NAMALWA (cell line): ENCODE results near the gene FBXO8.
"Not testable (repeated sequence)": the region's sequence is repeated elsewhere in the genome, so short reads cannot be mapped to it uniquely, and the experiment has no call there.

Experiments used
- DNase-seq: peaks from one replicate; pipeline ENCODE4 v3.0.0-alpha.2; 2015; ENCODE audit warnings: low spot score

The FBXO8 gene

DNA sequence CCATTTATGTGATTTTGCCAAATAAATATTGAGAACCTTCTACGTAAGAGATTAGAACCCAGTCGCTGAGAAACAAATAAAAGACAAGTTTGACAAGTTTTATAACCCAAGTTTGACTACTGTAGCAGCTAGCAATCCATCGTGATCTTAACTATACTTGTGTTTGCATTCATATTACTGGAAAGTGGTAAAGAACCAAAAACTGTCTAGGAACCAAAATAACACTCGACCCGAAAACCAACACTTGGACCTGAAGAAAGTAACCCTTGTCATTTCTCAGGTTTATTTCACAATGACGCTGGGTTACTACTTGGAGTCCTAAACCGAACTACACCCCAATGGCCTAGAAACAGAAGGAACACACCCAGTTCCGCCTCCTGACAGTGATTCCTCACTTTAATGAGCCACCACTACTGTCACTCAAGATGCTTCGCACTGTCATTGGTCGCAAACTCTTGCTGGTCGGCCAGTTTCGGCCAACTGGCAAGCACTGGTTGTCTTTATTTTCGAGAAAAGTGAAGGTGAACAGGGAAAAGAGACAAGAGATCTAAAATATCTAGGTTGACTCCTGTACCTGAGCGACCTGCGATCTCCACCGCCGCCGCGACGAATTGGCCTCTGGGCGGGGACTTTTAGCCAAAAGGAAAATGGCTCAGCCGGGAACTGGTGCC, 496 bp downstream of the FBXO8 start:
- peak; percentile 98 for DNase-seq

DNA sequence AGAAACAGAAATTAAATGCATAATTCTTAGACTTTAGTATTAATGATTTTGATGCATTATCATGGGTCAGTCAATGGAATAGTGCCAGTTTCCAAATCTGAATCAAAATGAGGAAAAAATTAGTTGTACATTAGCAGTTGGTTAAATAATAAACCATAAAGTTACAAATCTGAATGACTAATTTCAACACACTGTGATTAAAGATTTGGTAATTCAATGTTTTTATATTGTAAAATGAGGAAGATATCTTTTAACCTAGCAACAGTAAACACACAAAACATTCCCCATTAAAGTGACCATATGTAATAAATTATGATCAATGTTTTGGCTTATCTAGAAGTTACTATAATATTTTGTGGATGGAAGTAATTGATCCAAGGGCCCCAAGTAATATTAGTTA, 1.6 kb downstream of the FBXO8 start:
- DNase-seq = no peak

DNA sequence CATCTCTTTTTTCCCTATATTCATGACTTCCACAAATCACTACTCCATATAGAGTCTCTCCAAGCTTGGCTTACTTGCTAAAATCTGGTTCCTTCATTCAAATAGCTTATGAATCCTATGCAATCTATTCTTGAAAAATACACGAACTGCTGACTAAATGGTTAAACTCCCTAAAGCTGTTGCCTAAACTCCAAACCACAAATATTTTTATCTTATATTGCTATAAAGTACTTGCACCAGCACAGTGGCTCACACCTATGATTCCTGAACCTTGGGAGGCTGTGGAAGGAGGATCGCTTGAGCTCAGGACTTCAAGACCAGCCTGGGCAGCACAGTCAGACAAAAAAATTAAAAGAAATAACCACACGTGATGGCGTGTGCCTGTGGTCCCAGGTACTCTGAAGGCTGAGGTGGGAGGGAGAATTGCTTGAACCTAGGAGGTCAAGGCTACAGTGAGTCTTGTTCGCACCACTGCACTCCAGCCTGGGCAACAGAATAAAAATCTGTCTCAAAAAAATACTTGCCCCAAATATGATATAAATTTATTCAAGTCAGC, 2.2 kb downstream of the FBXO8 start:
- DNase-seq = no peak

DNA sequence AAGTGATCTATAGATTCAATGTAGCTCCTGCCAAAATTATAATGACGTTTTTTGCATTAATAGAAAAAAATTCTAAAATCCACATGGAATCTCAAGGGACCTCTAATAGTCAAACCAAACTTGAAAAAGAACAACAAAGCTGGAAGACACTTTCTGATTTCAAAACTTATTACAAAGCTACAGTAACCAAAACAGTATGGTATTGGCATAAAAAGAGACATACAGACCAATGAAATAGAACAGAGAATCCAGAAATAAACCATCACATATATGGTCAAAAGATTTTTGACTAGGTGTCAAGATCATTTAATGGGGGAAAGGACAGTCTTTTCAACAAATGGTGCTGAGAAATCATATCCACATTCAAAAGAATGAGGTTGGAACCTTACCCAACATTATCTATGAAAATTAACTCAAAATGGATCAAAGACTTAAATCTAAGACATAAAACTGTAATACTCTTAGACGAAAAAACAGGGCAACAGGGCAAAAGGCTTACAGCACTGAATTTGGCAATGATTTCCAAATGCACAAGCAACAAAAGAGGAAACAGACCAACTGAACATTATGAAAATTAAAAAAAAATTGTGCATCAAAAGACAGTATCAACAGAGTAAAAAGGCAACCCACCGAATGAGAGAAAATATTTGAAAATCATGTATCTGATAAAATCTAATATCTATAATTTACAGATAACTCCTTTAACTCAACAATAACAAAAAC, 3.9 kb downstream of the FBXO8 start:
- no peak for DNase-seq

DNA sequence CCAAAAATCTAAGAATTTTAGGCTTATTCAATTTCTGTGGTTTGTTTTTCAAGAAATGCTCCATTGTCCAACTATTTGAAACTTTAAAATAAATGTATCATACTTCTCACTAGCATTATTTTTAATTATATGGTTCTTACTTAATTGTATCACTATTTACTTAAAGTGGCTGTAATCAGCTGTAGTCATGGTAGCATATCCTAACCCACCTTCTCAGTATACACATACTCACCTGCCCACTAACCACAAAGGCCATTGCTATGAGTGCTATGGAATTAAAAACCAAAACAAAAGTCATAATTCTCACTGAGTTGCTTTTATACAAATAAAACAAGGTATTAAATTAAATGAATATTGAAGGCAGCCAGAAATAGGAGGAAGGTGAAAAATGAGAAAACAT, 5.0 kb downstream of the FBXO8 start:
- DNase-seq = no peak

DNA sequence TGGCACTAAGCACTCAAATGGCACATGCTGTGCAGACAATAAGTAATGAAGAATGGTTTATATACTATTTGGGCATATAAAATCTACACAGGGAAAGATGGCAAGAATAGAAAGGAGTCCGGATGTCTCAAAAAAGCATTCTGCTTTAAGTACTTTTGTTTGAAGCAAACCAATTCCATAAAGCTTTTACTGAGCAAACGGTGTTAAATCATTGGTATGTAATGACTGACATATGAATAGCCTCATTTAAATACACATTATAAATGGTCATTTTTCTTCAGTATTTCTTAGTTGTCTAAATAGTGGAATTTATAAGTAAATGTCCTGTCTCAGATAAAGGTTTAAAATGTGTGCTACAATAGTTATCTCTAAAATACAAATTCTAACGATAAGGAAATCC, 6.0 kb downstream of the FBXO8 start:
- DNase-seq = no peak

DNA sequence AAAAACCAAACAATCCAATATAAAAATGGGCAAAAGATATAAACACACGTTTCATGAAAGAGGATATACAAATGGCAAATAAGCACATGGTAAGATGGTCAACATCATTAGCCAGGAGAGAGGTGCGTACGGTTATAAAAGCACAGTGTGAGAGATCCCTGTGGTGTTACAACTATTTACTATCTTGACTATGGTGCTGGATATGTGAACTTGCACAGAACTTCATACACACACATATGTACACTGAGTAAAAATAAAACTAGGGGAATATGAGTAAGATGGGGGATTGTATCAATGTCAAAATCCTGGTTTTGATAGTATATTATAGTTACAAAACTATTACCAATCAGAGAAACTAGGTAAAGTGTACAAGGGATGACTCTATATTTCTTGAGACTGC, 8.4 kb downstream of the FBXO8 start:
- no peak for DNase-seq

DNA sequence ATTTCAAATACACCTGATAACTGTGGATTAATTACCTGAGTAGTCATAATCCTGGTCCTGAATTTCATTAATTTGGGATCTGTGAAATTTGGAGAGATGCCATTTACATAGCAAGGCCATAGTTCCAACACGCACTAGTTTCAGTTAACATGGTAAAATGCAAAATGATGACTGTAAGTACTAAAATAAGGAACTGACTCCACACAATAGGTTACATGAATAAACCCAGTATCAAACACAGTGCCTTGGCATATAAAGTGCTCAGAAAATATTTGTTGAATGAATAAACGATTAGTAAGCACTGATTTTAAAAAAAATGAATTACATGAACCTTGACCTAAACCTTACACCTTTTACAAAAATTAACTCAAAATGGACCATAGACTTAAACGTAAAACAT, 9.0 kb downstream of the FBXO8 start:
- no peak for DNase-seq

DNA sequence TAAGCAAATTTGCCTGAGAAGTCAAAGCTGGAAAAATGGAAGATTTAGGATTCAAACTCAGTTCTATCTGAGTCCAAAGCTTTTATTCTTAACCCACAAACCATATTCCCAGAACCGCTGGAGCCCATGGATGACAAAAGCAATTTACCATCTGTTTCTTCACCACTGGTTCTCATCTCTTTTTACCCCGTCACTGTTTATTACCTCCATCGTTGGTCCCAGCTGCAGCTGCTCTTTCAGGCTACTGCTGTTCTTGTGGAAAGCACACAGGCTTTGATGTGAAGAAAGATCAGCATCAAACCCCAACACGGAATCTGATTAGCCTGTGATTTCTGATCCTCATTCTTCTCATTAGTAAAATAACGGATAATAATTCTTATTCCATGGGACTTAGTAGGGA, 9.5 kb downstream of the FBXO8 start:
- no peak for DNase-seq

DNA sequence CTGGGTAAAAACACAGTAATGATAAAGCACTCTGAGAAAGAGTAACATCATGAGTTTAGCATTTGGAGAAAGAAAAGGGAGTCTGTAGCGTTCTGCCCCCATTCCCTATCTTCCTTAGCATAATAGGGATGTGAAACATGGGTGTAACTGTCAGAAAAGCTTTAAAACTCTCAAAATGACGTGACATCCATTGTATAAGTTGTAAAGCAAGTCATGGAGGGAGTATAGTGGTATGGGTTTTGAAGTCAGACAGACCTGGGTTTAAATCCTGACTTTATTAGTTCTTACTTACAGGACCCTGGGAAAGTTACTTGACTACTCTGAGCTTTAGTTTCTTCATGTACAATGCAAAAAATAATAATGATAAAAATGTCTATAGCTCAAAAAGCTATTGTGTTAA, 17.1 kb downstream of the FBXO8 start:
- no peak for DNase-seq

DNA sequence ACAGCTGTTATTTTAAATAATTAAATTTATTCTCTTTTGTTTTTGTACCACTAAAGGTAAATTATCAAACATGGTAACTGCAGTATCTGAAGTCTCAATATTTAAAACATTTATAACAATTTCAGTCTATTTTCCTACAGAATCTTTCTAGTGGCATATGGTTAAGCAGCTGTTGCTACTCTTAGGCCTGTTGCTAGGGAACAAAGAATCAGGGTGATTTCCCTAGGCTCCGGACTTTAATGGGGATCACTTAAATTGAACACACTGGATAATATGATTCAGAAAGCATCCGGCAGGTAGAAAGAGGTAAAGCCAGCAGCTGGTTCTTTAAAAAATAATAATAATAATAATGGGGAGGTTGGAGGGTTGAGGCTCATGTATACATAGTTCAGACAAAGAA, 17.6 kb downstream of the FBXO8 start:
- DNase-seq = no peak

DNA sequence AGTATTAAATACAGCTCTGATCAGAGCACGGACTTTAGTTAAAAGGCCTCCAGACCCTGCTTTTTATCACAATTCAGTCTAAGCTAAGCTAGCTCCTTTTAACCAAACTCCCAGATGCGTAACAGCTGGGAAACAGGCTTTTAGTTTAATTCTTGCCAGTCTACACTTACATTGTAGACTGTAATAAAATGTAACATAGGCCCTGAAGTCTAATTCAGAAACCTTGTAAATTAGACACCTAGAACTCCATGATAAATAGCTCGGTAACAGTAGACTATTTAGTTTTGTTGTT, 20.1 kb downstream of the FBXO8 start:
- DNase-seq = no peak

DNA sequence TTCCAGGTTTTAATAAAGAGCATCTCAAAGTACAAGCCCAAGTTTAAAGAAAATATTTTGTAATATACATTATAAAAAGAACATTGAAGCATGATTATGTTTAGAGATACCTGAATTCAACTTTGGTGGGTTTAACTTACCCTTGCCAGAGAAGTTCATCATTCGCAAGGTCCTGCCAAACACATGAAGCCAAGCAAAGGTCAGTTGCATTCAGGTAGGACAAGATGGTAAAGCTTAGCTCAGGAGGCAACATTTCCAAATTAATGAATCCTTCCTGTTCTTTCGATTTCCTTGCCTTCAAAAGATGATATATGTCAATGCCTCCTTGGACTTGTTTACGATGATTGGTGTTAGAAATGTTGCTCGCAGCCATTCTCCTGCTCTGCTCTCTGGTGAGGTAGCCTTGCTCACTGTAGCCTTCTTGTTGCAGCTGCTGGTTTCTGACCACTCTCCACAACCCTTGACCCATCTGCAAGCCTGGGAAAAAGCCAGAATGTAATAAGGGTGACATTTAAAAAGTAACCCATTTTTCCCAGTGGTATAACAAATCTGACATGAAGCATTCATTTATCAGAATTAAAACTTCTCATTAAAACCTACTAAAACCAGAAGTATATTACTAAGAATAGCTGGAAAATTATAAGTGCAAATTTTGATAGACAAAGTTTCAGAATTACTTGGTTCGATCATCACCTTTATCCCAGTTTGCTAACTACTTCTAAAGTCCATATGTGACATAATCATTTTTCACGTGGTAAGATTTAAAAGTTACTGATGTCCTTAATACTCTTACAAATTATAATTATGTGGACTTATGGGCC, 20.6 kb downstream of the FBXO8 start:
- no peak for DNase-seq

DNA sequence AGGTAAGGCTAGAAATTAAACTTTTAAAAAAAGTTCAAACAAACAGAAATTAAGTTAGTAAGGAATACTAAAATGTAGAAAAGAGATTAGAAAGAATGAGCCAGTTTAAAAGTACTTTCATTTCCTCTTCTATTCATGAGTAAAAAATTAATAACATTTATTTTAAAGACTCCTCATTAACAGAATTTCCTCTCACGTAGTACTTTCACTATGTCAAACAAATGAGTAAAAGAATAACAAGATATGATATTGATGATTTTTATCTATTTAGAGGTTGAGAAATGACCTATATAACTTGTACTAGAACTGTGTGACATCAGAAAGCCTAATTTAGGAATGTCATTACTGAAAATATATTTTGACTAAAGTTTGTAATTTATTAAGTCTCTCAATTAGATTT, 22.0 kb downstream of the FBXO8 start:
- DNase-seq = not testable (repeated sequence)

DNA sequence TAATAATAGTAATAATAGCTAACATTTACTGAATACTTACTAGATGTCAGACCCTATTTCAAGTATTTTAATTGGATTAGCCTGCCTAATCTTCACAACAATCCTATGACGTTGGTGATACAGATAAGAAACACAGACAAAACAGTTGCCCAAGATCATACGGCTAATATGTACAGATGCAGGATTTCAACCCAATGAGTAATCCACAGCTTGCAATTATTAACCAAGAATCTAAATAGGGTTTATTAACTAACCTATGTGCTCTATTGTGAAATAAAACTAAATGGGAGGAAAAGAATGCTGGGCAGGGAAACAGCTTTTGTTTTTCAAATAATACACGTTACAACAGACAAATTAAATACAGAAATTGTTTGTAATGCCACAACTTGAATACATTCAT, 23.4 kb downstream of the FBXO8 start:
- DNase-seq = no peak

DNA sequence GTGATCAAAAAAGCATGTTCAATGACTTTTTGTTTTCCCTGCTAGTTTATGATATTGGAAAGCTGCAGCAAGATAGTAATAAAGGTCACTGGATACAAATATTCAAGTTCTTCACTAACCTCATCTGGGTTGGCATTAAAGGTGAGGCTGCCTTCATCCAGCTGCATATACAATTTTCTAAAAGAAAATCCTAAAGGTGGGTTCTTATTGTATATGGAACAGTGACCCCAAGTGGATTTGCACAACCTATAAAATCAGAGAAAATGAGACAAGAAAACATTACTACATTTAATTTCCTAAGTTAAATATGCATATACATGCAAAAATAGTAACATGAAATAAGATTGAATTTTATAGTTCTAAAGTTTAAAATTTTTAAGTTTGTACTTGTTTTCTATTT, 23.9 kb downstream of the FBXO8 start:
- no peak for DNase-seq

DNA sequence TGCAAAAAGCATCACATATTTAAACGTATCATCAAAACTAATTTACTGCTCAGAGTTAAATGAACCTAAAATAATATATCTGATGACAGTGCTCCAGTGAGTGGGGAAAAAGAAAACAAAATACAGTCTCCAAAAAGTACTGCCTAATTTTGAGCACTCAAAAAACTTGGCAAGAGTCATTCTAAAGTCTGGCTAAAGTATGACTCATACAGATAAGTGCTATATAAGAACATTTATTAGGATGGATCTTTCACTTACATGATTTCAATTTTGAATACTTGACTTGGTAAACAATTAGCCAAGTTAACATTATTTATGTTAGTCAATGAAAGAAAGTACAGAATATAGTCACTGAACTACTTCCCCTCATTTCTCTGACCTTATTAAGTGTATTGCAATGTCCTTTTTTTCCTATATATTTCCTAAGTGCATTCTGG, 27.2 kb downstream of the FBXO8 start:
- no peak for DNase-seq

DNA sequence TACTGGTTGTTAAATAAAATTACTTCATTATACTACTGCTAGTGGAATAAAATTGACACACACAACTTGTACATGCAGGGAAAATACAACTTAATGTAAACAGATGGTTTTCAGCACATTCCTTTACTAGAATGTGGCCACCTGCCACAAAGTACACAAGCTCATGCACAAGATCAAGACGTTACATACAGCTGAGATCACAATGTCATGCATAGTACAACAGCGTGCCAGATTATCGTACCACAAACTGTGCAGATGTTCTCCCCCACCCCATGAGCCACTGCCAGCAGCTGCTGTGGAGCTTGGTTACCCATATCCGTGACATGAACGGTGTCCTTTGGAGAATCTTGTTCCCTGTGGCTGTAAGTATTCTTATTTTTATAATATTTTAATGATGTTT, 27.7 kb downstream of the FBXO8 start:
- DNase-seq = no peak

DNA sequence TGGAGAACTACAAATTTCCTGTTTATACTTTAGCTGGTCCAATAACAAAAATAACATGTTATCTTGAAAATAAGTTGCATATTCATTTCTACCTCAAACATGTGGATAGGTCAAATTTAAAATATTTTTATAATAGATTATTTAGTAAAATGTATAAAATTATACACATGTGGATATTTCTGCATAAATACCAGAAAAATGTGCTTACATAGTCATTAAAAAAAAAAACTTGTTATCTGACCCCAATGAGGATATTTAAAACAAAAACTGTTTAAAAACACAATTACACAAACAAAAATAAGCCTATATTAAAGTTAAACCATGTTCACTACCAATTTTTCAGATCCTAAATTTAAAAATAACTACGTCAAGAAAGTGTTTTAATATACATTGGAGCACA, 28.1 kb downstream of the FBXO8 start:
- DNase-seq = no peak

DNA sequence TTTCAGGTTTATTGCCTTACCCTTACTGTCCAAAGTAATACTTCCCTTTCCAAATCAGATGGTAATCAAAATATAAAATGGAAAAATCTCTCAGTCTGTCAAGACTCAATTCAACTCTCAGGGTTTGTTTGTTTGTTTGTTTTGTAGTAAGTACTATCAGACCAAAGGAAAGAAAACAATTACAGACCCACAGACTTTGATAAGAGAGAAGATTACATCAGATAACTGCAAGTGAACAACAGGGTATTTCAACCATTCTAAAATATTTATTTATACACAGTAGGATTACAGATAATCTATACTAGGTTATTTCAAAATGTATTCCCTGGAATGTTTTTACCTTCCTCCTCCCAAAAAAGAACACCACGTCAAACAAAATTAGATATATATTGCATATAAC, 28.9 kb downstream of the FBXO8 start:
- no peak for DNase-seq

DNA sequence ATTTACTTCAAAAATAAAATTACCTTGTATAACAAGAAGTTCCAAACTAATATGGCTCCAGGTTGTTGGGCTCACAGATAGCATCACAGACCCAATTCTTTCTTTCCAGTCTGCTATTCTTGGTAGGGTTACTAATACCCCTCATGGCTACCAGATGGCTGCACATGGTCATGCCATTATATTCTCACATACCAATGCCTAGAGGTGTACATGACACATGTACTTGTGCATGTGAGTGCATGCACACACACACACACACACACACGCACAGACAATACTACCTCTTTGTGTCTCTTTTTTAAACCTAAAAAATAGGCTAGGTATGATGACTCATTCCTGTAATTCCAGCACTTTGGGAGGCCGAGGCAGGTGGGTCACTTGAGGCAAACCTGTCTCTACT, 31.1 kb downstream of the FBXO8 start:
- DNase-seq = no peak

DNA sequence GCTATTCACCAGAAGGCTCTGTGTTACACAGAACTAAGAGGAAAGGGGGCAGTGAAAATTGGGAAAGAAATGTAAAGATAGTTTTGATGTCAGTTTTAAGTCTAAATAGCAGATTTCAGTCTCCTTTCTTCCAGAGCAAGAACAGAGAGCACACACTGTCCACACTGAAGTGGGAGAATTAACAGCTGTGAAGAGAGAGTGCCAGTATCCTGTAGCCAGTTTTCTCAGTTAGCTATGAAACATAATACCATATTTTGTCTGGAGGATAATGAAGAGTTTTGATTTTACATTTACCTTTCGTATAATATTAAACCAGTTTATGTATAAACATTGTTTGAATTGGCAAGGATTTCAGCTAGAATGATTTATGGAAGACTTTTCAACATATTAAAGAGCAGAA, 35.1 kb downstream of the FBXO8 start:
- no peak for DNase-seq

DNA sequence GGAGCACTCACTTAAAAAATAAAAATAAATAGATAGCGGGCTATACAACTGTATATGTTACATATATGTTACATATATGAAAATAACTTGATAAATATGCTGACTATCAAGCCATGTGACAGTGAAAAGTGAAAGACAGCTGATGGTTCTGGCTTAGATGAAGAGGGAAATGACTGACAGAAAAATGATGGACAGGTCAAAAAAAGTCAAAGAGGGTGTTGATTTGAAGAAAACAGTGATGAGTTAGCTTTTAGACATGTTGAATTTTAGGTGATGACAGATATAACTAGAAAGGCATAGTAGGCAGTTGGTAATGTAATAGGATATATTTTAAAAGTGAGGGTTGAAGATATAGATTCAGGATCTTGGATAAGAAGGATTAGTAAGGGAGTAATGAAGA, 37.8 kb downstream of the FBXO8 start:
- no peak for DNase-seq
